Activated CD4-positive, alpha-beta T cell treated with anti-CD3 and anti-CD28 coated beads, Interleukin-2, Interleukin-4, amounts not matched to agents 100 ng/mL and 50 ng/mL, durations not matched to agents 16 hours and 8 hours (primary cell): ENCODE measurements around the gene ICAM1.
A peak's percentile ranks its signal among the peaks of the same experiment; 100 is the strongest.
"Not testable (repeated sequence)": the region's sequence is repeated elsewhere in the genome, so short reads cannot be mapped to it uniquely, and the experiment has no call there.

Source experiments
- DNase-seq: peaks from one replicate; pipeline ENCODE4 v3.0.0-alpha.2; 2020; ENCODE audit warnings: low spot score

ICAM1 gene

DNA sequence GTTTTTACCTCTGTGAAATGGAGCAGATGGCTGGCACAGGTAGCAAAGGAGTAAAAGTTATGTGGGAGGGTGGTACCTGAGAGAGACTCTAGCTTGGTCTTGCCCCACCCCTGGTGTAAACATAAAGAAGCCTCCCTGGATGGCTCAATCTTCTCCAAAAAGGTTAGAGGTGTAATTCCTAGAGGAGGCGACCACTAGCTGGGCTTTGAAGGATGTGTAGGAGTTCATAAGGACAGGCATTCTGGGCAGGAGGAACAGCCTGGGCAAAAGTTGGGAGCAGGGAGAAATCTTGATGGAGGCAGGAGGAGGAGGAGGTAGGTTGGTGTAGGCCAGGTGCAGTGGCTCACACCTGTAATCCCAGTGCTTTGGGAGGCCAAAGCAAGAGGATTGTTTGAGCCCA, 8.0 kb downstream of the ICAM1 start:
- no peak for DNase-seq

DNA sequence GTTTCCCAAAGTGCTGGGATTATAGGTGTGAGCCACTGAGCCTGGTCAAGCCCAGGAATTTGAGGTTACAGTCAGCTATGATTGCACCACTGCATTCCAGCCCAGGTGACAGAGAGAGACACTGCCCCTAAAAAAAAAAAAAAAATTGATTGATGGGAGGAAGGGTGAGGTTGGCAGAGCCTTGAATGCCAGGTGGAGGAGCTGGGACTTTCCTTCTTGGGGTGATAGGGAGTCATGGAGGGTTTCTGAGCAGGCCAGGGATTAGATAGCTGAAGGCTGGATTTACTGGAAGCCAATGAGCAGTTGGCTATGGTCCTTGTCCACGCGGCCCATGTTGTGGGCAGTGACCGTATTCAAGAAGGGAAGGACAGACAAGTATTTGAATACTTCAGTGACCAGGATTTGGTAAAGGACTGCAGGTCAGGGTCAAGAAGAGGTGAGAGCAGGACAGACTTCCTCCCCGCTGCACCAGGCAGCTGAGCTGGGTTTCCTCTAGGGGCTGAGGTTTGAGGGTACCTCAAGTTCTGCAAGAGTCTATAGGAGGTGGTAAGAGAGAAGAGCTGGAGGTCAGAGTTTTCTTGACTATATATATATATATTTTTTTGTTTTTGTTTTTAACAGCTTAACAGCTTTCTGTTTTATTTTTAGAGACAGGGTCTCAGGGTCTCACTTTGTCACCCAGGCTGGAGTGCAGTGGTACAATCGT, 9.0 kb downstream of the ICAM1 start:
- DNase-seq: no peak

DNA sequence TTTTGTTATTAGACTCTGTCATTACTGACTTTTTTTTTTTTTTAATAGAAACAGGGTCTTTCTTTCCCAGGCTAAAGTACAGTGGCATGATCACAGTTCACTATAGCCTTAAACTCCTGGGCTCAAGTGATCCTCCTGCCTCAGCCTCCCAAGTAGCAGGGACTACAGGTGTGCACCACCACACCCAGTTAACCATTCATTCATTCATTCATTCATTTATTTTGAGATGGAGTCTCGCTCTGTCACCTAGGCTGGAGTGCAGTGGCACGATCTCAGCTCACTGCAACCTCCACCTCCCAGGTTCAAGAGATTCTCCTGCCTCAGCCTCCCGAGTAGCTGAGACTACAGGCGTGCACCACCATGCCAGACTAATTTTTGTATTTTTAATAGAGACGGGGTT, 11.1 kb downstream of the ICAM1 start:
- not testable (repeated sequence) for DNase-seq

DNA sequence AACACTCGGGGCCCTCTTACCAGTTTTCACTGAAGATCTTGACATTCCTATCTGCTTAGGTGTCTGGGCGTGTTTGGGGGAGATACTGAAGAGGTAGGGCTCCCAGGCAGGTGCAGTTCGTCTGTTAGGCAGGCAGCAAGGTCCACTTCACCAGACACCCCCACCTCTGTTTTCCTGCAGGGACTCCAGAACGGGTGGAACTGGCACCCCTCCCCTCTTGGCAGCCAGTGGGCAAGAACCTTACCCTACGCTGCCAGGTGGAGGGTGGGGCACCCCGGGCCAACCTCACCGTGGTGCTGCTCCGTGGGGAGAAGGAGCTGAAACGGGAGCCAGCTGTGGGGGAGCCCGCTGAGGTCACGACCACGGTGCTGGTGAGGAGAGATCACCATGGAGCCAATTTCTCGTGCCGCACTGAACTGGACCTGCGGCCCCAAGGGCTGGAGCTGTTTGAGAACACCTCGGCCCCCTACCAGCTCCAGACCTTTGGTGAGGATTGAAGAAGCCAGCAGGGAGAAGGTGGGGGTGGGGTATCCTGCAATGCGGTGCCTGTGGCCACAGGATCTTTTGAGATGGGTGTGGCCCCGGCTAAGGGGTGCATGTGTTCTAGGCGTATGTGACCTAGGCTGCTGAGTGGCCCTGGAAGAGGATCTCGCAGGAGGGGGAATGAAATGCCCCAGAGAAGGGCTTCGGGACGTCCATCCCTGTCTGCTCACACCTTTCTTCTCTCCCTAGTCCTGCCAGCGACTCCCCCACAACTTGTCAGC, 12.6 kb downstream of the ICAM1 start:
- no peak for DNase-seq

DNA sequence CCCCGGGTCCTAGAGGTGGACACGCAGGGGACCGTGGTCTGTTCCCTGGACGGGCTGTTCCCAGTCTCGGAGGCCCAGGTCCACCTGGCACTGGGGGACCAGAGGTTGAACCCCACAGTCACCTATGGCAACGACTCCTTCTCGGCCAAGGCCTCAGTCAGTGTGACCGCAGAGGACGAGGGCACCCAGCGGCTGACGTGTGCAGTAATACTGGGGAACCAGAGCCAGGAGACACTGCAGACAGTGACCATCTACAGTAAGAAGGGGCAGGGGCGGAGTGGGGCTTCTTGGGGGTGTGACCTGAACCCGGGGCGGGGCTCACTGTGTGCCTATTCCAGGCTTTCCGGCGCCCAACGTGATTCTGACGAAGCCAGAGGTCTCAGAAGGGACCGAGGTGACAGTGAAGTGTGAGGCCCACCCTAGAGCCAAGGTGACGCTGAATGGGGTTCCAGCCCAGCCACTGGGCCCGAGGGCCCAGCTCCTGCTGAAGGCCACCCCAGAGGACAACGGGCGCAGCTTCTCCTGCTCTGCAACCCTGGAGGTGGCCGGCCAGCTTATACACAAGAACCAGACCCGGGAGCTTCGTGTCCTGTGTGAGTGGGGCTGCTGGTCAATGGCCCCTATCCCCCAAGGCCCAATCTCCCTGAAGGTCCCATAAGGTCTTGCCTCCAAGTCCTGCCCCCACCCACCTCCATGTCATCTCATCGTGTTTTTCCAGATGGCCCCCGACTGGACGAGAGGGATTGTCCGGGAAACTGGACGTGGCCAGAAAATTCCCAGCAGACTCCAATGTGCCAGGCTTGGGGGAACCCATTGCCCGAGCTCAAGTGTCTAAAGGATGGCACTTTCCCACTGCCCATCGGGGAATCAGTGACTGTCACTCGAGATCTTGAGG, 13.4 kb downstream of the ICAM1 start:
- no peak for DNase-seq

DNA sequence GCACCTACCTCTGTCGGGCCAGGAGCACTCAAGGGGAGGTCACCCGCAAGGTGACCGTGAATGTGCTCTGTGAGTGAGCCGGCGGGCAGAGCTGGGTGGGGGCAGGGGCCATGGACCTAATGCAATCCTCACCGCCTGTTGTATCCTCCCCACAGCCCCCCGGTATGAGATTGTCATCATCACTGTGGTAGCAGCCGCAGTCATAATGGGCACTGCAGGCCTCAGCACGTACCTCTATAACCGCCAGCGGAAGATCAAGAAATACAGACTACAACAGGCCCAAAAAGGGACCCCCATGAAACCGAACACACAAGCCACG, 14.0 kb downstream of the ICAM1 start:
- no peak for DNase-seq

DNA sequence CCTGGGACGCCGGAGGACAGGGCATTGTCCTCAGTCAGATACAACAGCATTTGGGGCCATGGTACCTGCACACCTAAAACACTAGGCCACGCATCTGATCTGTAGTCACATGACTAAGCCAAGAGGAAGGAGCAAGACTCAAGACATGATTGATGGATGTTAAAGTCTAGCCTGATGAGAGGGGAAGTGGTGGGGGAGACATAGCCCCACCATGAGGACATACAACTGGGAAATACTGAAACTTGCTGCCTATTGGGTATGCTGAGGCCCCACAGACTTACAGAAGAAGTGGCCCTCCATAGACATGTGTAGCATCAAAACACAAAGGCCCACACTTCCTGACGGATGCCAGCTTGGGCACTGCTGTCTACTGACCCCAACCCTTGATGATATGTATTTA, 14.5 kb downstream of the ICAM1 start:
- DNase-seq: no peak

DNA sequence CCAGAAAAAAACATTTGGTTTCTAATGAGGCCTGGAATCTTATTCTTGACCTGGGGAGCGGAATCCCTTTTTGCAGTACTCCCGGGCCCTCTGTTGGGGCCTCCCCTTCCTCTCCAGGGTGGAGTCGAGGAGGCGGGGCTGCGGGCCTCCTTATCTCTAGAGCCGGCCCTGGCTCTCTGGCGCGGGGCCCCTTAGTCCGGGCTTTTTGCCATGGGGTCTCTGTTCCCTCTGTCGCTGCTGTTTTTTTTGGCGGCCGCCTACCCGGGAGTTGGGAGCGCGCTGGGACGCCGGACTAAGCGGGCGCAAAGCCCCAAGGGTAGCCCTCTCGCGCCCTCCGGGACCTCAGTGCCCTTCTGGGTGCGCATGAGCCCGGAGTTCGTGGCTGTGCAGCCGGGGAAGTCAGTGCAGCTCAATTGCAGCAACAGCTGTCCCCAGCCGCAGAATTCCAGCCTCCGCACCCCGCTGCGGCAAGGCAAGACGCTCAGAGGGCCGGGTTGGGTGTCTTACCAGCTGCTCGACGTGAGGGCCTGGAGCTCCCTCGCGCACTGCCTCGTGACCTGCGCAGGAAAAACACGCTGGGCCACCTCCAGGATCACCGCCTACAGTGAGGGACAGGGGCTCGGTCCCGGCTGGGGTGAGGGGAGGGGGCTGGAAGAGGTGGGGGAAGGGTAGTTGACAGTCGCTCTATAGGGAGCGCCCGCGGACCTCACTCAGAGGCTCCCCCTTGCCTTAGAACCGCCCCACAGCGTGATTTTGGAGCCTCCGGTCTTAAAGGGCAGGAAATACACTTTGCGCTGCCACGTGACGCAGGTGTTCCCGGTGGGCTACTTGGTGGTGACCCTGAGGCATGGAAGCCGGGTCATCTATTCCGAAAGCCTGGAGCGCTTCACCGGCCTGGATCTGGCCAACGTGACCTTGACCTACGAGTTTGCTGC, 16.1 kb downstream of the ICAM1 start, which contains the start of gene ICAM4:
Gene ICAM4, plus strand, starts transcription at position 153 of the 935 bp plus-strand sequence. Its CDS starts 58 bp downstream, at position 211.
- no peak for DNase-seq

DNA sequence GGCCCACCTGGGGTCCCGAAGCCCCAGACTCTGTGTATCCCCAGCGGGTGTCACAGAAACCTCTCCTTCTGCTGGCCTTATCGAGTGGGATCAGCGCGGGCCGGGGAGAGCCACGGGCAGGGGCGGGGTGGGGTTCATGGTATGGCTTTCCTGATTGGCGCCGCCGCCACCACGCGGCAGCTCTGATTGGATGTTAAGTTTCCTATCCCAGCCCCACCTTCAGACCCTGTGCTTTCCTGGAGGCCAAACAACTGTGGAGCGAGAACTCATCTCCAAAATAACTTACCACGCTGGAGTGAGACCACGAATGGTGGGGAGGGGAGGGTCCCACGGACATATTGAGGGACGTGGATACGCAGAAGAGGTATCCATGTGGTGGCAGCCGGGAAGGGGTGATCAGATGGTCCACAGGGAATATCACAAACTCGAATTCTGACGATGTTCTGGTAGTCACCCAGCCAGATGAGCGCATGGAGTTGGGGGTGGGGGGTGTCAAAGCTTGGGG, 17.8 kb downstream of the ICAM1 start:
- peak; percentile 50 for DNase-seq

DNA sequence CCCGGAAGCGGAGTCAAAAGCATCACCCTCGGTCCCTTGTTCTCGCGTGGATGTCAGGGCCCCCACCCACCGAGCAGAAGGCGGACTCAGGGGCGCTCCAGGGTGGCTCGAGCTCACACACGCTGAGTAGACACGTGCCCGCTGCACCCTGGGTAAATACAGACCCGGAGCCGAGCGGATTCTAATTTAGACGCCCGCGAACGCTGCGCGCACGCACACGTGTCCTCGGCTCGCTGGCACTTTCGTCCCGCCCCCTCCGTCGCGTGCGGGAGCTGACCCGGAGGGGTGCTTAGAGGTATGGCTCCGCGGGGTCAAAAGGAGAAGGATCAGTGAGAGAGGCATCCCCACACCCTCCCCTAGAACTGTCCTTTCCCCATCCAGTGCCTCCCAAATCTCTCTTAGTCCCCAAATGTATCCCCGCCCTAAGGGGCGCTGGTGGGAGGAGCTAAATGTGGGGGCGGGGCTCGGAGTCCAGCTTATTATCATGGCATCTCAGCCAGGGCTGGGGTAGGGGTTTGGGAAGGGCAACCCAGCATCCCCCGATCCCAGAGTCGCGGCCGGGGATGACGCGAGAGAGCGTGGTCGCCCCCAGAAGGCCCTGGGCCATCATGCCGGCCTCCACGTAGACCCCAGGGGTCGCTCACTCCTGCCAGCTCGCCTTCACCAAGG, 18.4 kb downstream of the ICAM1 start:
- DNase-seq: peak; percentile 67

DNA sequence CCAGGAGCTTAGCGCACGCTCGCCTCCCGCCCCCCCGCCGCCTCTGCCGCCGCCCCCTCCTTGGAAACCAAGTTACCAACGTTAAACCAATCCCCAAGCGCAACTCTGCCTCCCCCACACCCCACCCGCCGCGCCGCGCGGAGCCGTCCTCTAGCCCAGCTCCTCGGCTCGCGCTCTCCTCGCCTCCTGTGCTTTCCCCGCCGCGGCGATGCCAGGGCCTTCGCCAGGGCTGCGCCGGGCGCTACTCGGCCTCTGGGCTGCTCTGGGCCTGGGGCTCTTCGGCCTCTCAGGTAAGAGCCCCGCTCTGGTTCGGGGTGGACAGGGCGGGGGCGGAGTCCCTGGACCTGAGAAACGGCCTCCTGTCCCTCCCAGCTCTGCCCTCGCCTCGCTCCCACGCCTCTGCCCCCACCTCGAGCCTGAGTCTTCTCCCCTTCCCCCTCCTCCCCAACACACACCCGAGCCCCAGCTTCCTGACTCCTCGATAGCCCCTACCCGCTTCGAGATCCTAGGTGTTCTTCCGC, 19.0 kb downstream of the ICAM1 start, which contains the start of gene ICAM5:
Gene ICAM5, plus strand, starts transcription at position 117 of the 521 bp plus-strand sequence. Its CDS starts 92 bp downstream, at position 209.
- DNase-seq: no peak

DNA sequence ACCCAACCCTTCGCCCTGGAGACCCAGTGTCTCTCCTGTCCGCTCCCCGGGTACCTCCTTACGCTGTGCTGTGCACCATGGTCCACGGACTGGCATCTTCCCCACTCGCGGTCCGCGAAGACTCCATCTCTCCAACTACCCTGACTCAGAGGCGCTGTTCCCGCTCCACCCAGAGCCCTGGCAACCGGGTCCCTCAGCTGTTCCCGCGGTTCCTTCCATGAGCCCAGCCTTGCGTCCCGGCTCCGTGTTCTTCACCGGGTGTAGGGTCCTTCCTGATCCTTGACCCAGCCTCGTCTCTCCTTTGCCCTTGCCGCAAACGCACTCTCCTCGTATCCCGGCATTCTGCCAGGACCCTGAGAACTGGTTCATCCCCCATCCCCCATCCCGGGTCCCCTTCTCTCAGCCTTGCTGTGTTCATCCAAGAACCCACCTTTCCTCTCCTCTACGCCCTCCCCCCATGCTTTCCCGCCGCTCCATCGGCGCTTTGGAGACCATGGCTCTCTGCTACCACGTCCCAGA, 19.5 kb downstream of the ICAM1 start:
- no peak for DNase-seq

DNA sequence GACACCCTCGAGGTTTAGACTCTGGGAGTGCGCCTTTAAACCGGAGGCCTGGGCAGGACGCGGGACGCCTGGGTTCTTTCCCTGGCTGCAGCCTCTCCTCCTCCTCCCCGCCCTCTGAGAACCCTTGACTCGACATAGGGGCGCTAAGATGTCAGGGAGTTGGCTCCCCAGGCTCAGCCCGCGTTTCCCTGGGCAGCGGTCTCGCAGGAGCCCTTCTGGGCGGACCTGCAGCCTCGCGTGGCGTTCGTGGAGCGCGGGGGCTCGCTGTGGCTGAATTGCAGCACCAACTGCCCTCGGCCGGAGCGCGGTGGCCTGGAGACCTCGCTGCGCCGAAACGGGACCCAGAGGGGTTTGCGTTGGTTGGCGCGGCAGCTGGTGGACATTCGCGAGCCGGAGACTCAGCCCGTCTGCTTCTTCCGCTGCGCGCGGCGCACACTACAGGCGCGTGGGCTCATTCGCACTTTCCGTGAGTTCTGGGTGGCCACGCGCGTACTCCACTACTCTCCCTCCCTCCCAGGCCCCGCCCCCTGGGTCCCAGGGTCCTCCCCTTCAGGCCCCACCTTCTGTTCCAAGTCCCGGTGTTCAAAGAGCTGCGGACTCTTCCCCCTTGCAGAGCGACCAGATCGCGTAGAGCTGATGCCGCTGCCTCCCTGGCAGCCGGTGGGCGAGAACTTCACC, 20.1 kb downstream of the ICAM1 start:
- DNase-seq: no peak

DNA sequence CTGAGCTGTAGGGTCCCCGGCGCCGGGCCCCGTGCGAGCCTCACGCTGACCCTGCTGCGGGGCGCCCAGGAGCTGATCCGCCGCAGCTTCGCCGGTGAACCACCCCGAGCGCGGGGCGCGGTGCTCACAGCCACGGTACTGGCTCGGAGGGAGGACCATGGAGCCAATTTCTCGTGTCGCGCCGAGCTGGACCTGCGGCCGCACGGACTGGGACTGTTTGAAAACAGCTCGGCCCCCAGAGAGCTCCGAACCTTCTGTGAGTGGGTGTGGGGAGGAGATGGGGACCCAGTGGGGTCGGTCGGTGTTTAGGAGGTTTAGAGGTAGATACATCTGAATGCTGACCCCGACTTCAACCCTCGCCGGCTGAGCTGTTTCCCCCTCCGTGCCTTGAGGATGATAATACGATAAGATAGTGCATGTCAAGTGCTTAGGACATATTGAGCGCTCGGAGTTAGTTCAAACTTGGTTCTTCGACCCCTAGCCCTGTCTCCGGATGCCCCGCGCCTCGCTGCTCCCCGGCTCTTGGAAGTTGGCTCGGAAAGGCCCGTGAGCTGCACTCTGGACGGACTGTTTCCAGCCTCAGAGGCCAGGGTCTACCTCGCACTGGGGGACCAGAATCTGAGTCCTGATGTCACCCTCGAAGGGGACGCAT, 20.8 kb downstream of the ICAM1 start:
- no peak for DNase-seq

DNA sequence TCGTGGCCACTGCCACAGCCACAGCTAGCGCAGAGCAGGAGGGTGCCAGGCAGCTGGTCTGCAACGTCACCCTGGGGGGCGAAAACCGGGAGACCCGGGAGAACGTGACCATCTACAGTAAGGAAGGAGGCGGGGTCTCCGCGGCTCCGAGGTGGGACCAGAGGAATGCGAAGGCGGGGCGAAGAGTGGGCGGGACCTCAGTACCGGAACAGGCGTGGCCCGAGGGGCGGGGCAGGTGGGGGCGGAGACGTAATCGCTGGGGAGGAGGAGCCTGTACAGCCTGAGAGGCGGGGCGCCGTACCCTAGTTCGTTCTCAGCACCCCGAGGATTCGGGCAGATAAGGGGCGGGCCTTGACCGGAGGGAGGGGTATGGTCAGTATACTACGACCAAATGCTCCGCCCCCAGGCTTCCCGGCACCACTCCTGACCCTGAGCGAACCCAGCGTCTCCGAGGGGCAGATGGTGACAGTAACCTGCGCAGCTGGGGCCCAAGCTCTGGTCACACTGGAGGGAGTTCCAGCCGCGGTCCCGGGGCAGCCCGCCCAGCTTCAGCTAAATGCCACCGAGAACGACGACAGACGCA, 21.4 kb downstream of the ICAM1 start:
- peak; percentile 79 for DNase-seq

DNA sequence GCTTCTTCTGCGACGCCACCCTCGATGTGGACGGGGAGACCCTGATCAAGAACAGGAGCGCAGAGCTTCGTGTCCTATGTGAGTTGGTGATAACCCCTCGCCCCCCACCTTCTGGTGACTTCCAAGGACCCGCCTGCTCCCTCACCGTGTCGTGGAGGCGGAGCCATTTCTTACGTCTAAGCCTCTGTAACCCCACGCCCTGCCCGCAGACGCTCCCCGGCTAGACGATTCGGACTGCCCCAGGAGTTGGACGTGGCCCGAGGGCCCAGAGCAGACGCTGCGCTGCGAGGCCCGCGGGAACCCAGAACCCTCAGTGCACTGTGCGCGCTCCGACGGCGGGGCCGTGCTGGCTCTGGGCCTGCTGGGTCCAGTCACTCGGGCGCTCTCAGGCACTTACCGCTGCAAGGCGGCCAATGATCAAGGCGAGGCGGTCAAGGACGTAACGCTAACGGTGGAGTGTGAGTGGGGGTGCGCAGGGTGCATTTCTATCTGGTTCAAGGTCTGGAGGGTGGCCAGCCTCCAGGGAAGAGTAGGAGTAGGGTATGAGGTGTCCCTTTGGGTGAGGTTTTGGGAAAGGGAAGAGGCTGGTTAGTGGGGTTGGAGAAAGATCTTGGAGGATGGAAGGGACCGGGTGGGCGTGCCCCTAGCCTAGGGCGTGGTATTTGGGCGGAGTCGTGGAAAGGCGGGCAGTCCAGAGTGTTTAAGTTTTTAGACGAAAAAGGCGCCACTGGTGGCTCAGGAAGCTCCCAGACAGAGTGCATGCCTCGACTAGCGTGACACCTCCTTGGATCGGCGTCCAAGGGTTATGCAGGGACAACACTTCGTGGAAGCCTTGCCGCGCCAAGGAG, 22.1 kb downstream of the ICAM1 start:
- DNase-seq: no peak

DNA sequence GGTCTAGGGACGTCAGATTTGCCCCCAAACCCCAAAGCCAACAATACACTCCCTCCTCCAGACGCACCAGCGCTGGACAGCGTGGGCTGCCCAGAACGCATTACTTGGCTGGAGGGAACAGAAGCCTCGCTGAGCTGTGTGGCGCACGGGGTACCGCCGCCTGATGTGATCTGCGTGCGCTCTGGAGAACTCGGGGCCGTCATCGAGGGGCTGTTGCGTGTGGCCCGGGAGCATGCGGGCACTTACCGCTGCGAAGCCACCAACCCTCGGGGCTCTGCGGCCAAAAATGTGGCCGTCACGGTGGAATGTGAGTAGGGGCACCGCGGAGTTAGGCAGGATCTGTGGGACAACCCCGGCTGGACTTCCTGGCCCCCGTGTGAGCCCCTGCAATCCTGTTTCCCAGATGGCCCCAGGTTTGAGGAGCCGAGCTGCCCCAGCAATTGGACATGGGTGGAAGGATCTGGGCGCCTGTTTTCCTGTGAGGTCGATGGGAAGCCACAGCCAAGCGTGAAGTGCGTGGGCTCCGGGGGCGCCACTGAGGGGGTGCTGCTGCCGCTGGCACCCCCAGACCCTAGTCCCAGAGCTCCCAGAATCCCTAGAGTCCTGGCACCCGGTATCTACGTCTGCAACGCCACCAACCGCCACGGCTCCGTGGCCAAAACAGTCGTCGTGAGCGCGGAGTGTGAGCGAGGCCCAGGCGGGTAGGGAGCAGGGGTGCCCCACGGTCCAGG, 22.9 kb downstream of the ICAM1 start:
- no peak for DNase-seq
